IPS DF 6.9 (cell line): ENCODE results near the gene FGF2.
"Not testable (repeated sequence)": the region's sequence is repeated elsewhere in the genome, so short reads cannot be mapped to it uniquely, and the experiment has no call there.

ENCODE experiments used
- DNase-seq: peaks from one replicate; pipeline ENCODE4 v3.0.0-alpha.2; 2013; ENCODE audit warnings: low read depth, low spot score
- H3K27ac ChIP-seq: one replicate; pipeline ENCODE4 v1.5.1; 2013; ENCODE audit warnings: low read length, control low read depth
- H3K27me3 ChIP-seq: 2 replicates; pipeline ENCODE4 v1.6.1; 2013; ENCODE audit warnings: mild to moderate bottlenecking, low read length; ENCODE audit not compliant: control insufficient read depth, insufficient read depth
- H3K36me3 ChIP-seq: 2 replicates; pipeline ENCODE4 v1.6.1; 2013; ENCODE audit warnings: low read length; ENCODE audit not compliant: control insufficient read depth, insufficient read depth
- H3K4me1 ChIP-seq: 2 replicates; pipeline ENCODE4 v1.6.1; 2013; ENCODE audit warnings: low read length; ENCODE audit not compliant: control insufficient read depth, insufficient read depth
- H3K4me3 ChIP-seq: 2 replicates; pipeline ENCODE4 v1.5.1; 2013; ENCODE audit warnings: mild to moderate bottlenecking, low read length
- H3K9me3 ChIP-seq: 2 replicates; pipeline ENCODE4 v1.6.1; 2013; ENCODE audit warnings: low read length, inconsistent platforms; ENCODE audit not compliant: control insufficient read depth, insufficient read depth
- WGBS: extraction: QIAGEN DNeasy Blood & Tissue Kit; methylation state at CpG from one replicate; pipeline ENCODE4 v1.1.7; 2013; ENCODE audit warnings: mixed read lengths, missing lambda C conversion rate; ENCODE audit not compliant: insufficient read length, insufficient coverage; 5-methylcytosine and 5-hydroxymethylcytosine counted together

Gene FGF2

GRCh38 chr4:122861172-122861943 is 34.7 kb downstream of the FGF2 start:
- Histone ChIP-seq H3K4me3 (no peak overlapping the region), H3K36me3 (no peaks in the 10 kb centered on the region), H3K9me3 (no peaks in the 10 kb centered on the region), H3K4me1 (0 out of 2 replicates have a peak, but pooled peaks cover 1% of the 10 kb centered on the region), H3K27me3 (no peaks in the 10 kb centered on the region), H3K27ac (no peak overlapping the region)
- WGBS, result no CpG with 5 or more reads among the region's 2 CpGs
- no peak for DNase-seq

- DNase-seq, result no peak
- H3K27ac ChIP-seq, result no peak overlapping the region
- WGBS, result no CpG with 5 or more reads among the region's 1 CpG
- H3K9me3 ChIP-seq, result no peaks in the 10 kb centered on the region; the same call in 1 of the 2 replicates
- no peak overlapping the region for H3K4me3 ChIP-seq
- H3K27me3 ChIP-seq, result no peaks in the 10 kb centered on the region
- H3K4me1 ChIP-seq, result no peaks in the 10 kb centered on the region; the same call in 1 of the 2 replicates
- no peaks in the 10 kb centered on the region; the same call in 1 of the 2 replicates for H3K36me3 ChIP-seq
Measured at GRCh38 chr4:122863639-122864038, 37.0 kb downstream of the FGF2 start.

- DNase-seq, result no peak
- no peaks in the 10 kb centered on the region; the same call in 1 of the 2 replicates for H3K4me1 ChIP-seq
Measured at GRCh38 chr4:122865425-122865824, 38.8 kb downstream of the FGF2 start.

GRCh38 chr4:122868235-122868634 is 41.6 kb downstream of the FGF2 start:
- H3K27ac ChIP-seq, H3K27me3 ChIP-seq, H3K4me3 ChIP-seq, H3K9me3 ChIP-seq, DNase-seq, H3K4me1 ChIP-seq, H3K36me3 ChIP-seq: not testable (repeated sequence)
- no CpG with 5 or more reads among the region's 3 CpGs for WGBS

More at GRCh38 chr4:122865425-122865824, 38.8 kb downstream of the FGF2 start:
- no peak overlapping the region for H3K27ac ChIP-seq
- no peaks in the 10 kb centered on the region; the same call in 1 of the 2 replicates for H3K36me3 ChIP-seq
- H3K27me3 ChIP-seq, result no peaks in the 10 kb centered on the region
- no CpG with 5 or more reads among the region's 4 CpGs for WGBS
- no peaks in the 10 kb centered on the region; the same call in 1 of the 2 replicates for H3K9me3 ChIP-seq
- H3K4me3 ChIP-seq, result no peak overlapping the region

GRCh38 chr4:122873146-122873545 is 46.5 kb downstream of the FGF2 start:
- WGBS, result no CpG with 5 or more reads among the region's 1 CpG
- Histone ChIP-seq H3K27ac (no peak overlapping the region), H3K27me3 (no peaks in the 10 kb centered on the region)

GRCh38 chr4:122873821-122874593 is 47.4 kb downstream of the FGF2 start:
- Histone ChIP-seq H3K36me3 (peaks cover 4% of the 10 kb centered on the region; the same call in 1 of the 2 replicates), H3K4me3 (no peak overlapping the region), H3K27ac (no peak overlapping the region), H3K4me1 (peaks cover 1% of the 10 kb centered on the region; the same call in 1 of the 2 replicates), H3K27me3 (no peaks in the 10 kb centered on the region), H3K9me3 (no peaks in the 10 kb centered on the region)
- WGBS, result no CpG with 5 or more reads among the region's 4 CpGs
- no peak for DNase-seq

More at GRCh38 chr4:122873146-122873545, 46.5 kb downstream of the FGF2 start:
- peaks cover 2% of the 10 kb centered on the region; the same call in 1 of the 2 replicates for H3K36me3 ChIP-seq
- no peak overlapping the region for H3K4me3 ChIP-seq
- no peaks in the 10 kb centered on the region; the same call in 1 of the 2 replicates for H3K9me3 ChIP-seq
- H3K4me1 ChIP-seq, result peaks cover 1% of the 10 kb centered on the region; the same call in 1 of the 2 replicates
- DNase-seq, result no peak

- Histone ChIP-seq H3K4me1 (peaks cover 1% of the 10 kb centered on the region; the same call in 1 of the 2 replicates), H3K4me3 (no peak overlapping the region), H3K36me3 (peaks cover 11% of the 10 kb centered on the region; the same call in 1 of the 2 replicates), H3K27ac (no peak overlapping the region), H3K9me3 (no peaks in the 10 kb centered on the region), H3K27me3 (no peaks in the 10 kb centered on the region)
- DNase-seq, result no peak
- no CpG with 5 or more reads among the region's 5 CpGs for WGBS
Measured at GRCh38 chr4:122875949-122876348, 49.3 kb downstream of the FGF2 start.

GRCh38 chr4:122876456-122876855 is 49.8 kb downstream of the FGF2 start:
- Histone ChIP-seq H3K36me3 (peaks cover 13% of the 10 kb centered on the region; the same call in 1 of the 2 replicates), H3K27me3 (no peaks in the 10 kb centered on the region), H3K27ac (no peak overlapping the region), H3K4me3 (no peak overlapping the region), H3K4me1 (peaks cover 1% of the 10 kb centered on the region; the same call in 1 of the 2 replicates), H3K9me3 (no peaks in the 10 kb centered on the region)
- no CpG with 5 or more reads among the region's 3 CpGs for WGBS
- DNase-seq, result no peak

GRCh38 chr4:122879001-122879400 is 52.4 kb downstream of the FGF2 start:
- no peaks in the 10 kb centered on the region for H3K27me3 ChIP-seq
- H3K36me3 ChIP-seq, result peaks cover 19% of the 10 kb centered on the region; the same call in 1 of the 2 replicates
- no peak overlapping the region for H3K4me3 ChIP-seq
- no peak for DNase-seq
- H3K9me3 ChIP-seq, result no peaks in the 10 kb centered on the region
- no peak overlapping the region for H3K27ac ChIP-seq
- no peaks in the 10 kb centered on the region for H3K4me1 ChIP-seq
